Osteocyte (in vitro differentiated cells): ENCODE results near the gene SND1. TPM values are rescaled to one million over a fixed set of nuclear protein-coding genes. Genes with fewer than 3 reads are reported as not detected.

Experiments
- DNase-seq: peaks from one replicate; pipeline ENCODE4 v3.0.0; 2021; ENCODE audit warnings: mixed read lengths; ENCODE audit not compliant: unreplicated experiment; ENCODE audit errors: extremely low spot score
- H3K27ac Mint-ChIP-seq: one replicate; pipeline ENCODE4 v1.8.0; 2021; ENCODE audit warnings: mild to moderate bottlenecking, mixed read lengths; ENCODE audit not compliant: unreplicated experiment
- H3K27me3 Mint-ChIP-seq: one replicate; pipeline ENCODE4 v1.8.0; 2021; ENCODE audit warnings: mixed read lengths; ENCODE audit not compliant: unreplicated experiment
- H3K36me3 Mint-ChIP-seq: one replicate; pipeline ENCODE4 v1.8.0; 2021; ENCODE audit warnings: mixed read lengths; ENCODE audit not compliant: unreplicated experiment
- H3K4me1 Mint-ChIP-seq: one replicate; pipeline ENCODE4 v1.8.0; 2021; ENCODE audit warnings: mixed read lengths; ENCODE audit not compliant: unreplicated experiment
- H3K4me3 Mint-ChIP-seq: one replicate; pipeline ENCODE4 v1.8.0; 2021; ENCODE audit warnings: mild to moderate bottlenecking, moderate library complexity, mixed read lengths; ENCODE audit not compliant: unreplicated experiment
- H3K9me3 Mint-ChIP-seq: one replicate; pipeline ENCODE4 v1.8.0; 2021; ENCODE audit warnings: mixed read lengths; ENCODE audit not compliant: unreplicated experiment
- total RNA-seq: library from RNA; stranded (reverse); gene quantifications from 2 replicates; pipeline ENCODE4 v1.2.1, GENCODE V29; 2021
- TF ChIP-seq, protein P1 (sequence below): fragments of 200-600 bp; sonication (generic); IDR thresholded peaks from 2 replicates; pipeline ENCODE4 v1.5.0; 2021; ENCODE audit warnings: antibody characterized with exemption, mild to moderate bottlenecking, moderate library complexity

Gene SND1
- total RNA-seq, 1 donor from 2014 or later = 229 TPM

DNA sequence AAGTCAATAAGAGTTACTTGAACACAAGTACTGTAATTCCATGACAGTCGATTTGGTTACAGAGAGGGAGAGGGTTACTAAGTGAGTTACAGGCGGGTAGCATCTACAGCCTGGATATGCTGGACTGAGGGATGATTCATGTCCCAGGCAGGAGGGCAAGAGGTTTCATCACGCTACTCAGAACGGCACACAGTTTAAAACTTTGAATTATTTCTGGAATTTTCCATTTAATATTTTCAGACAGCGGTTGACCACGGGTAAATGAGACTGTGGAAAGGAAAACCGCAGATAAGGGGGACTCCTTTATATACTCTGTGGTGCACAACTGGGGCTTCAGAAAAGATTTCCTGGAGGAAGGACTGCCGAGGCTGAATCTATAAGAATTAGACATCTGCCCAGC is 404.9 kb downstream of the SND1 start:
- Mint-ChIP-seq H3K4me1 (peaks cover 40% of the 10 kb centered on the region), H3K4me3 (peak overlapping the region; percentile 39), H3K27me3 (no peaks in the 10 kb centered on the region), H3K9me3 (no peaks in the 10 kb centered on the region), H3K36me3 (peaks cover 4% of the 10 kb centered on the region), H3K27ac (peak overlapping the region; percentile 89)
- TF ChIP-seq, protein P1, sequence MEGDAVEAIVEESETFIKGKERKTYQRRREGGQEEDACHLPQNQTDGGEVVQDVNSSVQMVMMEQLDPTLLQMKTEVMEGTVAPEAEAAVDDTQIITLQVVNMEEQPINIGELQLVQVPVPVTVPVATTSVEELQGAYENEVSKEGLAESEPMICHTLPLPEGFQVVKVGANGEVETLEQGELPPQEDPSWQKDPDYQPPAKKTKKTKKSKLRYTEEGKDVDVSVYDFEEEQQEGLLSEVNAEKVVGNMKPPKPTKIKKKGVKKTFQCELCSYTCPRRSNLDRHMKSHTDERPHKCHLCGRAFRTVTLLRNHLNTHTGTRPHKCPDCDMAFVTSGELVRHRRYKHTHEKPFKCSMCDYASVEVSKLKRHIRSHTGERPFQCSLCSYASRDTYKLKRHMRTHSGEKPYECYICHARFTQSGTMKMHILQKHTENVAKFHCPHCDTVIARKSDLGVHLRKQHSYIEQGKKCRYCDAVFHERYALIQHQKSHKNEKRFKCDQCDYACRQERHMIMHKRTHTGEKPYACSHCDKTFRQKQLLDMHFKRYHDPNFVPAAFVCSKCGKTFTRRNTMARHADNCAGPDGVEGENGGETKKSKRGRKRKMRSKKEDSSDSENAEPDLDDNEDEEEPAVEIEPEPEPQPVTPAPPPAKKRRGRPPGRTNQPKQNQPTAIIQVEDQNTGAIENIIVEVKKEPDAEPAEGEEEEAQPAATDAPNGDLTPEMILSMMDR = no peak
- DNase-seq = no peak

- TF ChIP-seq, protein P1 = no peak
- H3K4me1 Mint-ChIP-seq = peaks cover 35% of the 10 kb centered on the region
These were observed 405.9 kb downstream of the SND1 start for GRCh38 chr7:128057909-128058308.

GRCh38 chr7:128059143-128059988 is 407.4 kb downstream of the SND1 start:
- TF ChIP-seq, protein P1 = no peak
- Mint-ChIP-seq H3K9me3 (no peaks in the 10 kb centered on the region), H3K27me3 (no peaks in the 10 kb centered on the region), H3K4me1 (peaks cover 32% of the 10 kb centered on the region), H3K27ac (no peak overlapping the region), H3K36me3 (peaks cover 6% of the 10 kb centered on the region), H3K4me3 (no peak overlapping the region)
- no peak for DNase-seq

More at GRCh38 chr7:128057909-128058308, 405.9 kb downstream of the SND1 start:
- H3K36me3 Mint-ChIP-seq = peaks cover 4% of the 10 kb centered on the region
- no peak overlapping the region for H3K4me3 Mint-ChIP-seq
- no peak for DNase-seq
- H3K9me3 Mint-ChIP-seq = no peaks in the 10 kb centered on the region
- H3K27me3 Mint-ChIP-seq = no peaks in the 10 kb centered on the region
- H3K27ac Mint-ChIP-seq = no peak overlapping the region

GRCh38 chr7:128060018-128060417 is 408.0 kb downstream of the SND1 start:
- TF ChIP-seq, protein P1 = no peak
- no peak for DNase-seq
- Mint-ChIP-seq H3K27me3 (no peaks in the 10 kb centered on the region), H3K27ac (no peak overlapping the region), H3K36me3 (peaks cover 8% of the 10 kb centered on the region), H3K9me3 (no peaks in the 10 kb centered on the region), H3K4me1 (peaks cover 27% of the 10 kb centered on the region), H3K4me3 (no peak overlapping the region)

GRCh38 chr7:128063088-128063487 is 411.1 kb downstream of the SND1 start:
- H3K9me3 Mint-ChIP-seq = no peaks in the 10 kb centered on the region
- H3K4me1 Mint-ChIP-seq = peaks cover 10% of the 10 kb centered on the region
- TF ChIP-seq, protein P1 = no peak
- H3K27ac Mint-ChIP-seq = no peak overlapping the region
- DNase-seq = no peak
- no peaks in the 10 kb centered on the region for H3K27me3 Mint-ChIP-seq
- peaks cover 8% of the 10 kb centered on the region for H3K36me3 Mint-ChIP-seq
- no peak overlapping the region for H3K4me3 Mint-ChIP-seq
